ENCODE results near the gene SPDL1. TPM values are rescaled to one million over a fixed set of nuclear protein-coding genes. Genes with fewer than 3 reads are reported as not detected.

The SPDL1 gene
- total and polyA plus RNA-seq, 4 donors = 3.9 to 6.4 (median 5.0) TPM

DNA sequence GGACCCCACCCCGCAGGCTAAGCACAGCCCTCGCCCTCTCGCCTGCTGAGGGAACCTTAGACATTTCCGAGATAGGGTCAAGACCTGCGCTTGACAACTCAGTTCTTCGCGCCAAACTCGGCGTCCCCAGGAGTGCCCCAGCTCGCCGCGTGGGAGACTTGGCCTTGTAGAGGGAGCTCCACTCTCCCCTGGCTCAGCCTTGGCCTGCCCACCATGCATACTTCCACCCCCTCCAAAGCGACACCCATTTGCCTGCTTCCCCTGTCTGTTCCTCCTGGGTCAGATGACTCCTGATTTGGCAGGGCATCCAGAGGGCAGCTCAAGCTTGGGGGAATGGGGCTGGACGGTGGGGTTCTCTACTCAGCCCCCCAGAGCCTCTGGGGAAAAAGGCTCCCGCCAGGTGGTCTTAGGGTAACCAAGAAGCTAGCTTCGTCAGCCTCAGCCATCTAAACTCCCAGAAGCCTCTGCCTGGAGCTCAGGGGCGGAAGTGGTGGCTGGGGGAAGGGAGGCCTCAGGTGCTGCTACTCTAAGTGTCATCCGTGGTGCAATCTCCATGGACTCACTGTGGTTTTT lies 54.1 kb downstream of the SPDL1 start:
- H3K4me3 ChIP-seq (ENCODE audit: low read length in 2 of 2) = no peak overlapping the region
- 18% methylated on average over 18 of the region's 18 CpGs for WGBS, 2 donors
- H3K4me1 ChIP-seq (ENCODE audit: control insufficient read depth in 1 of 2, insufficient read depth in 2 of 2, low read length in 2 of 2) = no peaks in the 10 kb centered on the region
- no peak overlapping the region for H3K27ac ChIP-seq (ENCODE audit: low read depth in 1 of 2, low read length in 2 of 2)
- DNase-seq (peak in 1 of 2 donors; percentile 56), ATAC-seq (ENCODE audit: low FRiP score) (no peak)
- H3K27me3 ChIP-seq (ENCODE audit: control insufficient read depth in 1 of 2, insufficient read depth in 2 of 2, low read length in 1 of 2) = peaks cover 0 to 3% of the 10 kb centered on the region in 2 donors
- peaks cover 4% of the 10 kb centered on the region for H3K9me3 ChIP-seq (ENCODE audit: control insufficient read depth, low read length)
- H3K36me3 ChIP-seq (ENCODE audit: control insufficient read depth in 1 of 2, insufficient read depth in 2 of 2, low read length in 1 of 2) = no peaks in the 10 kb centered on the region
- intact Hi-C loops (cut with DNase I) = no loop called here

- WGBS, 2 donors = 9 to 10% methylated on average over 6 of the region's 6 CpGs
- ATAC-seq (ENCODE audit: low FRiP score) = no peak
- H3K36me3 ChIP-seq (ENCODE audit: control insufficient read depth in 1 of 2, insufficient read depth in 2 of 2, low read length in 1 of 2) = no peaks in the 10 kb centered on the region
- no peak overlapping the region for H3K27ac ChIP-seq (ENCODE audit: low read depth in 1 of 2, low read length in 2 of 2)
- DNase-seq = no peak
- peaks cover 4% of the 10 kb centered on the region for H3K9me3 ChIP-seq (ENCODE audit: control insufficient read depth, low read length)
- intact Hi-C loops (cut with DNase I) = no loop called here
- no peak overlapping the region for H3K4me3 ChIP-seq (ENCODE audit: low read length in 2 of 2)
- no peaks in the 10 kb centered on the region for H3K4me1 ChIP-seq (ENCODE audit: control insufficient read depth in 1 of 2, insufficient read depth in 2 of 2, low read length in 2 of 2)
- peaks cover 0 to 3% of the 10 kb centered on the region in 2 donors for H3K27me3 ChIP-seq (ENCODE audit: control insufficient read depth in 1 of 2, insufficient read depth in 2 of 2, low read length in 1 of 2)
Measured at GRCh38 chr5:169641253-169641652, 57.7 kb downstream of the SPDL1 start.

DNA sequence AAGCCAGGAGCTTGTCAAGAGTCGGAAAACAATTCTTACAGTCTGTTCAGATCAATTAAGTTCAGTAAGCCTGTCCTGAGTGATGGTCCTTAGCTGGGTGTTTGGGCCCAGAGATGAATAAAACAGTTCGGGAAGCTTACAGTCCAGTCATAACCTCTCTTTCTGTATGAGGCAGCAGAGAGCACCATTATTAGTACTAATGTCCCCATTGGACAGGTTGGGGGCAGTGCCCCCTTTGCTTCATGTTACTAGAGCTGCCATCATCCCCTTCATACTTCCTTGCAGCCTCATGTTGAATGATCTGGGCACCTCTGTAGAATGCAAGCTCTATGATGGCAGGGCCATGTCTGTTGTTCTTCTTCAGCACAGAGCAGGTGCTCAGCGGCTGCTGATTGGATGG lies 63.3 kb downstream of the SPDL1 start:
- no peak overlapping the region for H3K4me3 ChIP-seq (ENCODE audit: low read length in 2 of 2)
- no peaks in the 10 kb centered on the region for H3K27me3 ChIP-seq (ENCODE audit: control insufficient read depth in 1 of 2, insufficient read depth in 2 of 2, low read length in 1 of 2)
- H3K27ac ChIP-seq (ENCODE audit: low read depth in 1 of 2, low read length in 2 of 2) = no peak overlapping the region
- intact Hi-C loops (cut with DNase I) = no loop called here
- H3K36me3 ChIP-seq (ENCODE audit: control insufficient read depth in 1 of 2, insufficient read depth in 2 of 2, low read length in 1 of 2) = no peaks in the 10 kb centered on the region
- 84 to 85% methylated on average over 3 of the region's 3 CpGs for WGBS, 2 donors
- H3K4me1 ChIP-seq (ENCODE audit: control insufficient read depth in 1 of 2, insufficient read depth in 2 of 2, low read length in 2 of 2) = no peaks in the 10 kb centered on the region
- ATAC-seq (ENCODE audit: low FRiP score) (no peak), DNase-seq (no peak)
- no peaks in the 10 kb centered on the region for H3K9me3 ChIP-seq (ENCODE audit: control insufficient read depth, low read length)

DNA sequence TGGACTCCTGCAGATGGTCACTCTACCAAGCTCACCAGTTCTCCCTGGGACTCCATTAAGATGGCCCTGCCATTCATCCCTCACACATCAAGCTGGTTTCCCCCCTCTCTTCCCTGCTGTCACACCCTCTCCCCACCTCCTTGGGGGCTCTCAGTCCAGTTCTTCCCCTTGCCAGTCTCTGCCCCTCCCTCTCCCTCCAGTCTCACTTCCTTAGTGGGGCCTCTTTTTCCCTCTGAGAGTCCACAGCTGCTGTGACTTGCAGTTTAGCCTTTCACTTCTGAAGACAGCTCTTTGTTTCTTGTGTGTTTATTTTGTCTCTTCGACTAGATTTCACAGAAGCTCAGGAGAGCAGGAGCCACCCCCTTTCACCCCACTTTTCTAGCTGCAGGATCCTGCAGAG lies 64.0 kb downstream of the SPDL1 start:
- Histone ChIP-seq H3K27ac (ENCODE audit: low read depth in 1 of 2, low read length in 2 of 2) (no peak overlapping the region), H3K4me3 (ENCODE audit: low read length in 2 of 2) (no peak overlapping the region), H3K4me1 (ENCODE audit: control insufficient read depth in 1 of 2, insufficient read depth in 2 of 2, low read length in 2 of 2) (no peaks in the 10 kb centered on the region), H3K9me3 (ENCODE audit: control insufficient read depth, low read length) (no peaks in the 10 kb centered on the region), H3K36me3 (ENCODE audit: control insufficient read depth in 1 of 2, insufficient read depth in 2 of 2, low read length in 1 of 2) (no peaks in the 10 kb centered on the region), H3K27me3 (ENCODE audit: control insufficient read depth in 1 of 2, insufficient read depth in 2 of 2, low read length in 1 of 2) (no peaks in the 10 kb centered on the region)
- intact Hi-C loops (cut with DNase I) = no loop called here
- 0 to 15% methylated on average over 1 of the region's 1 CpG for WGBS, 2 donors
- DNase-seq (no peak), ATAC-seq (ENCODE audit: low FRiP score) (no peak)

- DNase-seq (peak in 1 of 2 donors; percentile 48), ATAC-seq (ENCODE audit: low FRiP score) (no peak)
- H3K36me3 ChIP-seq (ENCODE audit: control insufficient read depth in 1 of 2, insufficient read depth in 2 of 2, low read length in 1 of 2) = no peaks in the 10 kb centered on the region
- no peaks in the 10 kb centered on the region for H3K9me3 ChIP-seq (ENCODE audit: control insufficient read depth, low read length)
- H3K27me3 ChIP-seq (ENCODE audit: control insufficient read depth in 1 of 2, insufficient read depth in 2 of 2, low read length in 1 of 2) = no peaks in the 10 kb centered on the region
- H3K4me1 ChIP-seq (ENCODE audit: control insufficient read depth in 1 of 2, insufficient read depth in 2 of 2, low read length in 2 of 2) = no peaks in the 10 kb centered on the region
- WGBS, 2 donors = 51 to 54% methylated on average over 13 of the region's 13 CpGs
- no peak overlapping the region for H3K27ac ChIP-seq (ENCODE audit: low read depth in 1 of 2, low read length in 2 of 2)
- intact Hi-C loops (cut with DNase I) = no loop called here
- H3K4me3 ChIP-seq (ENCODE audit: low read length in 2 of 2) = no peak overlapping the region
Measured at GRCh38 chr5:169648725-169649310, 65.2 kb downstream of the SPDL1 start.

GRCh38 chr5:169649486-169649885 lies 65.9 kb downstream of the SPDL1 start:
- Histone ChIP-seq H3K27me3 (ENCODE audit: control insufficient read depth in 1 of 2, insufficient read depth in 2 of 2, low read length in 1 of 2) (no peaks in the 10 kb centered on the region), H3K27ac (ENCODE audit: low read depth in 1 of 2, low read length in 2 of 2) (no peak overlapping the region), H3K4me1 (ENCODE audit: control insufficient read depth in 1 of 2, insufficient read depth in 2 of 2, low read length in 2 of 2) (no peaks in the 10 kb centered on the region), H3K36me3 (ENCODE audit: control insufficient read depth in 1 of 2, insufficient read depth in 2 of 2, low read length in 1 of 2) (no peaks in the 10 kb centered on the region), H3K4me3 (ENCODE audit: low read length in 2 of 2) (no peak overlapping the region), H3K9me3 (ENCODE audit: control insufficient read depth, low read length) (no peaks in the 10 kb centered on the region)
- intact Hi-C loops (cut with DNase I) = no loop called here
- DNase-seq = no peak
- WGBS, 2 donors = 76 to 80% methylated on average over 7 of the region's 7 CpGs
- ATAC-seq (ENCODE audit: low FRiP score) = no peak

GRCh38 chr5:169650701-169651331 lies 67.2 kb downstream of the SPDL1 start:
- DNase-seq (no peak), ATAC-seq (ENCODE audit: low FRiP score) (no peak)
- no peaks in the 10 kb centered on the region for H3K27me3 ChIP-seq (ENCODE audit: control insufficient read depth in 1 of 2, insufficient read depth in 2 of 2, low read length in 1 of 2)
- H3K27ac ChIP-seq (ENCODE audit: low read depth in 1 of 2, low read length in 2 of 2) = no peak overlapping the region
- H3K4me3 ChIP-seq (ENCODE audit: low read length in 2 of 2) = no peak overlapping the region
- WGBS, 2 donors = 71% methylated on average over 5 of the region's 5 CpGs
- H3K4me1 ChIP-seq (ENCODE audit: control insufficient read depth in 1 of 2, insufficient read depth in 2 of 2, low read length in 2 of 2) = no peaks in the 10 kb centered on the region
- intact Hi-C loops (cut with DNase I) = no loop called here
- no peaks in the 10 kb centered on the region for H3K36me3 ChIP-seq (ENCODE audit: control insufficient read depth in 1 of 2, insufficient read depth in 2 of 2, low read length in 1 of 2)
- H3K9me3 ChIP-seq (ENCODE audit: control insufficient read depth, low read length) = no peaks in the 10 kb centered on the region

DNA sequence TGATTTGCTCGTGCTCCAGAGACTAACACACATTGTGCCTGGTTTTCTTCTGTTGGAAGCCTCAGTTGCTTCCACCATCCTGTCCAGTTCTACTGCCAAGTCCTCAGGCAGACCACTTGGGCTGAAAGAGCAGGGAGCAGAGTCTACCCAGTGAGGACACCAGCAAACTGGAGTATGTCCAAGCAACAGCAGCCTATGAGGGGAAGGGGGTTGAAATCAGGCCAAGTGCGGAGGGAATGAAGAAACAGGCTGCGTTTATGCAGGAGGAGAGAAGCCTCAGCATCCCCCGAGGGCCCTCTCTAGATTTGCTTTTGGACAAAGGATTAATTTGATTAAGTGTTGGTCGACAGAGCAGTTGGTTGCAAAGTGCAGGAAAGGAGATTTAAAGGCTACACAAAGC lies 68.0 kb downstream of the SPDL1 start:
- intact Hi-C loops (cut with DNase I) = no loop called here
- ATAC-seq (ENCODE audit: low FRiP score) = no peak
- Histone ChIP-seq H3K9me3 (ENCODE audit: control insufficient read depth, low read length) (no peaks in the 10 kb centered on the region), H3K27ac (ENCODE audit: low read depth in 1 of 2, low read length in 2 of 2) (no peak overlapping the region), H3K4me3 (ENCODE audit: low read length in 2 of 2) (no peak overlapping the region), H3K36me3 (ENCODE audit: control insufficient read depth in 1 of 2, insufficient read depth in 2 of 2, low read length in 1 of 2) (no peaks in the 10 kb centered on the region), H3K4me1 (ENCODE audit: control insufficient read depth in 1 of 2, insufficient read depth in 2 of 2, low read length in 2 of 2) (no peaks in the 10 kb centered on the region), H3K27me3 (ENCODE audit: control insufficient read depth in 1 of 2, insufficient read depth in 2 of 2, low read length in 1 of 2) (no peaks in the 10 kb centered on the region)
- WGBS, 2 donors = 56 to 62% methylated on average over 5 of the region's 5 CpGs
- no peak for DNase-seq

GRCh38 chr5:169652057-169652456 lies 68.5 kb downstream of the SPDL1 start:
- no peaks in the 10 kb centered on the region for H3K9me3 ChIP-seq (ENCODE audit: control insufficient read depth, low read length)
- no peak overlapping the region for H3K4me3 ChIP-seq (ENCODE audit: low read length in 2 of 2)
- no peak overlapping the region for H3K27ac ChIP-seq (ENCODE audit: low read depth in 1 of 2, low read length in 2 of 2)
- WGBS, 2 donors = 0 to 2% methylated on average over 1 of the region's 1 CpG
- no peak for DNase-seq
- peak; percentile 27 for ATAC-seq (ENCODE audit: low FRiP score)
- H3K36me3 ChIP-seq (ENCODE audit: control insufficient read depth in 1 of 2, insufficient read depth in 2 of 2, low read length in 1 of 2) = no peaks in the 10 kb centered on the region
- intact Hi-C loops (cut with DNase I) = no loop called here
- H3K4me1 ChIP-seq (ENCODE audit: control insufficient read depth in 1 of 2, insufficient read depth in 2 of 2, low read length in 2 of 2) = no peaks in the 10 kb centered on the region
- H3K27me3 ChIP-seq (ENCODE audit: control insufficient read depth in 1 of 2, insufficient read depth in 2 of 2, low read length in 1 of 2) = no peaks in the 10 kb centered on the region
